Endothelial cell of umbilical vein (primary cell): Measurements from ENCODE around the gene SRD5A2. TPM values are rescaled to one million over a fixed set of nuclear protein-coding genes. Genes with fewer than 3 reads are reported as not detected.

Experiments
- BruUV-seq: library from RNA; stranded (reverse); fragments of 400-500 nt; replicated peaks from 2 replicates; lab custom pipeline; 2021; lab: Mats Ljungman, UMichigan
- CTCF ChIA-PET: fragments of 300-600, 350-600 bp; sonication (Branson Sonifier 250); formaldehyde crosslinking; loops from one replicate; lab custom pipeline; 2021; ENCODE audit warnings: antibody characterized with exemption, inconsistent platforms; lab: Charles Lee
- POLR2A ChIA-PET: fragments of 300-600, 350-600 bp; sonication (Branson Sonifier 250); formaldehyde crosslinking; loops from one replicate; lab custom pipeline; 2021; ENCODE audit warnings: antibody characterized with exemption, inconsistent platforms; lab: Charles Lee
- DNase-seq: peaks from one replicate; pipeline ENCODE4 v3.0.0-alpha.2; 2011; ENCODE audit warnings: low read depth, low spot score
- FAIRE-seq: peaks from 2 replicates; lab custom pipeline; 2011; peaks lifted over from hg19 to GRCh38; lab: Jason Lieb, UNC
- H2AFZ ChIP-seq: 2 replicates; pipeline ENCODE4 v1.6.0; 2012; ENCODE audit warnings: low read depth, low read length, control low read depth, inconsistent platforms
- H3K27ac ChIP-seq: 2 replicates; pipeline ENCODE4 v1.5.1; 2011; ENCODE audit warnings: low read depth, mild to moderate bottlenecking, control low read depth, low read length, moderate library complexity; ENCODE audit not compliant: insufficient read depth
- H3K27me3 ChIP-seq, 2 experiments: 2 replicates each; pipeline versions ENCODE4 v1.6.0 to v1.6.1; 2011; ENCODE audit warnings: low read length in 2 of 2, mixed read lengths in 1 of 2; ENCODE audit not compliant: control insufficient read depth in 2 of 2, insufficient read depth in 2 of 2
- H3K36me3 ChIP-seq, 2 experiments: 2 replicates in 1 of 2; 3 replicates in 1 of 2; pipeline ENCODE4 v1.5.1; 2011; ENCODE audit warnings: low read length in 2 of 2, mild to moderate bottlenecking in 1 of 2, moderate library complexity in 1 of 2; ENCODE audit not compliant: control insufficient read depth in 2 of 2, insufficient read depth in 2 of 2; ENCODE audit errors: extremely low read depth in 1 of 2
- H3K4me1 ChIP-seq: 3 replicates; pipeline ENCODE4 v1.5.1; 2011; ENCODE audit warnings: mild to moderate bottlenecking, low read length; ENCODE audit not compliant: control insufficient read depth, insufficient read depth; ENCODE audit errors: extremely low read depth
- H3K4me2 ChIP-seq: 2 replicates; pipeline ENCODE4 v1.6.1; 2011; ENCODE audit warnings: low read length, control low read depth, mixed read lengths; ENCODE audit not compliant: insufficient read depth
- H3K4me3 ChIP-seq, 3 experiments: fragments of 200-600 bp in 1 of 3; sonication (generic), shearing (Covaris generic) in 1 of 3; replicated peaks in 1 of 3; 2 replicates each; pipeline ENCODE4 v1.5.1; 2011 to 2016; ENCODE audit warnings: control low read depth in 3 of 3, low read length in 3 of 3, mild to moderate bottlenecking in 2 of 3, inconsistent platforms in 1 of 3, low read depth in 1 of 3, moderate library complexity in 1 of 3; ENCODE audit not compliant: insufficient read depth in 1 of 3
- H3K79me2 ChIP-seq: 2 replicates; pipeline ENCODE4 v1.6.0; 2012; ENCODE audit warnings: low read length, inconsistent platforms; ENCODE audit not compliant: control insufficient read depth, insufficient read depth
- H3K9ac ChIP-seq: replicated peaks from 2 replicates; pipeline ENCODE3; 2011; ENCODE audit warnings: low read length, control low read depth; ENCODE audit not compliant: insufficient read depth; ENCODE audit errors: extremely low read depth
- H3K9me1 ChIP-seq: replicated peaks from 3 replicates; pipeline ENCODE4 v1.6.0; 2011; ENCODE audit warnings: mild to moderate bottlenecking, low read length; ENCODE audit not compliant: control insufficient read depth, insufficient read depth; ENCODE audit errors: extremely low read depth
- H3K9me3 ChIP-seq: replicated peaks from 2 replicates; pipeline ENCODE4 v1.5.1; 2012; ENCODE audit warnings: low read length, inconsistent platforms; ENCODE audit not compliant: control insufficient read depth, insufficient read depth
- H4K20me1 ChIP-seq: replicated peaks from 2 replicates; pipeline ENCODE3; 2011; ENCODE audit warnings: mild to moderate bottlenecking, low read length; ENCODE audit not compliant: control insufficient read depth, insufficient read depth; ENCODE audit errors: extremely low read depth
- EZH2 ChIP-seq: IDR thresholded peaks from 2 replicates; pipeline ENCODE4 v1.6.1; 2012; ENCODE audit warnings: borderline replicate concordance, low read depth, mild to moderate bottlenecking, moderate library complexity, low read length, inconsistent platforms; ENCODE audit not compliant: severe bottlenecking
- FOS ChIP-seq: IDR thresholded peaks from 2 replicates; pipeline ENCODE4 v1.6.1; 2011; ENCODE audit warnings: mild to moderate bottlenecking, low read length, moderate library complexity, borderline replicate concordance; ENCODE audit not compliant: insufficient read depth
- MYC ChIP-seq: IDR thresholded peaks from one replicate; pipeline ENCODE4 v1.6.1; 2011; ENCODE audit warnings: mild to moderate bottlenecking, low read depth, low read length
- POLR2AphosphoS5 ChIP-seq: IDR thresholded peaks from 2 replicates; pipeline ENCODE4 v1.6.1; 2012; ENCODE audit warnings: low read depth, mild to moderate bottlenecking, control low read depth, low read length, moderate library complexity; ENCODE audit not compliant: insufficient read depth
- dilution Hi-C: fragments of 300-500 bp; cut with MboI; formaldehyde crosslinking; loops from one replicate; pipeline ENCODE4 v1.15.0; 2019; ENCODE audit warnings: low sequenced_read_pairs; ENCODE audit not compliant: extremely low pct_ligation_motif_present
- intact Hi-C: fragments of 100-400 bp; cut with micrococcal nuclease; formaldehyde crosslinking; loops from one replicate; pipeline ENCODE4 v1.10.0; 2022
- polyA plus RNA-seq, 4 experiments: library from polyadenylated mRNA; depleted of rRNA in 3 of 4; stranded (reverse) in 3 of 4; unstranded in 1 of 4; fragments of >200 nt; gene quantifications; 2 replicates each; pipeline versions ENCODE4 v1.2.1 to v1.2.3, GENCODE V29; 2011 to 2012; ENCODE audit warnings: missing spikeins in 1 of 4
- total RNA-seq: library from RNA; stranded (reverse); gene quantifications from 2 replicates; pipeline ENCODE4 v1.2.3, GENCODE V29; 2021
- TF ChIP-seq, protein P1 (sequence below): IDR thresholded peaks from 2 replicates; pipeline ENCODE4 v1.6.1; 2011; ENCODE audit not compliant: insufficient read depth, insufficient read length
- TF ChIP-seq, protein P2 (sequence below), 2 donors: IDR thresholded peaks; 1 replicate in 1 of 2; 2 replicates in 1 of 2; pipeline ENCODE4 v1.5.1; 2011; ENCODE audit warnings: low read length in 2 of 2, mild to moderate bottlenecking in 2 of 2, moderate library complexity in 2 of 2, control low read depth in 1 of 2, inconsistent platforms in 1 of 2, low read depth in 1 of 2; ENCODE audit not compliant: insufficient read depth in 1 of 2; ENCODE audit errors: extremely low read depth in 1 of 2

Gene SRD5A2
- total and polyA plus RNA-seq, 2 donors (not counting 3 experiments of a cell fraction or from before 2014, with no cell fraction given): not detected

DNA sequence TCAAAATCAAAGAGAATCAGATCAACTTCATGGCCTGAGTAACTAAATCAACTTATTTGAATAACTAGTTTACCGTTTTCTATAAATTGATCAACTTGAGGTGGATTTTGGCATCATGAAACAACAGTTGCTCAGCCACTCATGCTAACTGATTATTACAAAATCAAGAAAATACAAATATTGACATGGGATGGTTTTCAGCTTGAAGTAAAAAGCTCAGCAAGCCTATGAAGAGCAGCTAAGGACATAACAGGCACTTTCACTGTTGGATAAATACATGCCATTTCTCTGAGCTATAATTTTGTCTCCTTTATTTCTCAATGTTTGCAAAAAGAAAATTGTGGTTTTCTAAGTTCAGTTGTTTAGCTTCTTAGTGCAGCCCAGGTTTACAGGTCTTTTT lies 18.9 kb downstream of the SRD5A2 start:
- Histone ChIP-seq H3K9me1 (no peaks in the 10 kb centered on the region), H3K27me3 (no peaks in the 10 kb centered on the region), H3K79me2 (no peaks in the 10 kb centered on the region), H3K9me3 (peaks cover 2% of the 10 kb centered on the region), H3K4me1 (no peaks in the 10 kb centered on the region), H2AFZ (no peak overlapping the region), H3K4me2 (no peak overlapping the region), H4K20me1 (no peaks in the 10 kb centered on the region), H3K4me3 (no peak overlapping the region), H3K27ac (no peak overlapping the region), H3K9ac (no peak overlapping the region), H3K36me3 (no peaks in the 10 kb centered on the region)
- ChIA-PET CTCF (no interaction called here), POLR2A (no interaction called here)
- FAIRE-seq (no peak), DNase-seq (no peak)
- intact Hi-C loops: no loop called here
- dilution Hi-C loops: no loop called here
- no TSS peak for BruUV-seq
- TF ChIP-seq, protein P1, sequence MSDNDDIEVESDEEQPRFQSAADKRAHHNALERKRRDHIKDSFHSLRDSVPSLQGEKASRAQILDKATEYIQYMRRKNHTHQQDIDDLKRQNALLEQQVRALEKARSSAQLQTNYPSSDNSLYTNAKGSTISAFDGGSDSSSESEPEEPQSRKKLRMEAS: no peak
- TF ChIP-seq, protein P2, sequence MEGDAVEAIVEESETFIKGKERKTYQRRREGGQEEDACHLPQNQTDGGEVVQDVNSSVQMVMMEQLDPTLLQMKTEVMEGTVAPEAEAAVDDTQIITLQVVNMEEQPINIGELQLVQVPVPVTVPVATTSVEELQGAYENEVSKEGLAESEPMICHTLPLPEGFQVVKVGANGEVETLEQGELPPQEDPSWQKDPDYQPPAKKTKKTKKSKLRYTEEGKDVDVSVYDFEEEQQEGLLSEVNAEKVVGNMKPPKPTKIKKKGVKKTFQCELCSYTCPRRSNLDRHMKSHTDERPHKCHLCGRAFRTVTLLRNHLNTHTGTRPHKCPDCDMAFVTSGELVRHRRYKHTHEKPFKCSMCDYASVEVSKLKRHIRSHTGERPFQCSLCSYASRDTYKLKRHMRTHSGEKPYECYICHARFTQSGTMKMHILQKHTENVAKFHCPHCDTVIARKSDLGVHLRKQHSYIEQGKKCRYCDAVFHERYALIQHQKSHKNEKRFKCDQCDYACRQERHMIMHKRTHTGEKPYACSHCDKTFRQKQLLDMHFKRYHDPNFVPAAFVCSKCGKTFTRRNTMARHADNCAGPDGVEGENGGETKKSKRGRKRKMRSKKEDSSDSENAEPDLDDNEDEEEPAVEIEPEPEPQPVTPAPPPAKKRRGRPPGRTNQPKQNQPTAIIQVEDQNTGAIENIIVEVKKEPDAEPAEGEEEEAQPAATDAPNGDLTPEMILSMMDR (IDR thresholded peaks at IDR 0.05; ENCODE audit: extremely low read depth in 1 of 2, insufficient read depth in 1 of 2, low read depth in 1 of 2, low read length in 2 of 2): no peak
- TF ChIP-seq POLR2AphosphoS5 (no peak), EZH2 (no peak), MYC (no peak), FOS (no peak)
